GM23338 (cell line): ENCODE results near the gene ABCA7. TPM values are rescaled to one million over a fixed set of nuclear protein-coding genes. Genes with fewer than 3 reads are reported as not detected.

Source experiments
- ATAC-seq: fragments of 200-7000 bp; cut with Tn5 transposase; 3 replicates; pipeline ENCODE4 v1.9.1; 2020
- DNase-seq: peaks from one replicate; pipeline ENCODE4 v3.0.0-alpha.2; 2015; ENCODE audit warnings: low spot score
- H2AFZ ChIP-seq: fragments of 200-600 bp; sonication (generic); 2 replicates; pipeline ENCODE4 v1.8.0; 2016; ENCODE audit warnings: antibody characterized with exemption, mild to moderate bottlenecking, moderate library complexity
- H3F3A ChIP-seq: fragments of 200-600 bp; sonication (generic); replicated peaks from 2 replicates; pipeline ENCODE4 v1.8.0; 2017; ENCODE audit warnings: antibody characterized with exemption, mixed run types, low read depth
- H3K27ac ChIP-seq: fragments of 200-600 bp; sonication (generic); 2 replicates; pipeline ENCODE4 v1.6.1; 2016; ENCODE audit warnings: low read depth
- H3K27me3 ChIP-seq: fragments of 200-600 bp; sonication (generic); 2 replicates; pipeline ENCODE4 v1.8.0; 2016; ENCODE audit warnings: mild to moderate bottlenecking, mixed run types, moderate library complexity; ENCODE audit not compliant: insufficient read depth
- H3K36me3 ChIP-seq: fragments of 200-600 bp; sonication (generic); 2 replicates; pipeline ENCODE4 v1.8.0; 2016; ENCODE audit warnings: mild to moderate bottlenecking; ENCODE audit not compliant: insufficient read depth
- H3K4me1 ChIP-seq: fragments of 200-600 bp; sonication (generic); 2 replicates; pipeline ENCODE4 v1.8.0; 2016; ENCODE audit warnings: mild to moderate bottlenecking, moderate library complexity; ENCODE audit not compliant: insufficient read depth
- H3K4me2 ChIP-seq: fragments of 200-600 bp; sonication (generic); 2 replicates; pipeline ENCODE4 v1.7.1; 2017; ENCODE audit warnings: mixed run types
- H3K4me3 ChIP-seq: fragments of 200-600 bp; sonication (generic); 2 replicates; pipeline ENCODE4 v1.6.1; 2016; ENCODE audit warnings: mixed run types
- H3K79me2 ChIP-seq: fragments of 200-600 bp; sonication (generic); replicated peaks from 2 replicates; pipeline ENCODE4 v1.8.0; 2017; ENCODE audit warnings: mild to moderate bottlenecking; ENCODE audit not compliant: insufficient read depth
- H3K9me2 ChIP-seq: fragments of 200-600 bp; sonication (generic); 2 replicates; pipeline ENCODE4 v1.8.0; 2017; ENCODE audit not compliant: insufficient read depth
- H4K20me1 ChIP-seq: fragments of 200-600 bp; sonication (generic); replicated peaks from 2 replicates; pipeline ENCODE4 v1.8.0; 2017; ENCODE audit warnings: mild to moderate bottlenecking; ENCODE audit not compliant: insufficient read depth
- H3K27ac Mint-ChIP-seq: 2 replicates; pipeline ENCODE4 v1.8.0; 2020; ENCODE audit warnings: inconsistent platforms, mild to moderate bottlenecking, moderate library complexity, mixed read lengths
- H3K27me3 Mint-ChIP-seq: 3 replicates; pipeline ENCODE4 v1.8.0; 2022; ENCODE audit warnings: low read depth, mild to moderate bottlenecking, moderate library complexity, mixed read lengths, inconsistent platforms; ENCODE audit not compliant: insufficient read depth, poor library complexity
- H3K36me3 Mint-ChIP-seq: 3 replicates; pipeline ENCODE4 v1.8.0; 2021; ENCODE audit warnings: low read depth, mild to moderate bottlenecking, inconsistent platforms, moderate library complexity, mixed read lengths
- H3K4me1 Mint-ChIP-seq: 3 replicates; pipeline ENCODE4 v1.8.0; 2020; ENCODE audit warnings: mild to moderate bottlenecking, inconsistent platforms, mixed read lengths
- H3K4me3 Mint-ChIP-seq: 3 replicates; pipeline ENCODE4 v1.8.0; 2021; ENCODE audit warnings: moderate library complexity, mild to moderate bottlenecking, inconsistent platforms, mixed read lengths
- H3K9me3 Mint-ChIP-seq: 3 replicates; pipeline ENCODE4 v1.8.0; 2020; ENCODE audit warnings: moderate library complexity, mild to moderate bottlenecking, inconsistent platforms, mixed read lengths
- CREB1 ChIP-seq: fragments of 250-450 bp; sonication (Bioruptor Pico); IDR thresholded peaks from 2 replicates; pipeline ENCODE4 v1.5.0; 2020; ENCODE audit warnings: low read depth, mild to moderate bottlenecking, moderate library complexity
- EZH2 ChIP-seq: fragments of 200-600 bp; sonication (generic); IDR thresholded peaks from one replicate; pipeline ENCODE4 v1.8.0; 2017; ENCODE audit warnings: antibody characterized with exemption, mild to moderate bottlenecking, low read depth; ENCODE audit not compliant: unreplicated experiment
- EZH2phosphoT487 ChIP-seq: fragments of 200-600 bp; sonication (generic); IDR thresholded peaks from one replicate; pipeline ENCODE4 v1.8.1; 2018; ENCODE audit warnings: antibody characterized with exemption; ENCODE audit not compliant: unreplicated experiment
- JUNB ChIP-seq: IDR thresholded peaks from one replicate; pipeline ENCODE4 v1.6.1; 2016; ENCODE audit warnings: antibody characterized with exemption; ENCODE audit not compliant: unreplicated experiment
- NANOG ChIP-seq: IDR thresholded peaks from 2 replicates; pipeline ENCODE4 v1.6.1; 2016; ENCODE audit warnings: antibody characterized with exemption, borderline replicate concordance
- POLR2AphosphoS5 ChIP-seq: IDR thresholded peaks from 2 replicates; pipeline ENCODE4 v1.6.1; 2016; ENCODE audit warnings: antibody characterized with exemption, low read depth
- STAT1 ChIP-seq: IDR thresholded peaks from one replicate; pipeline ENCODE4 v1.6.1; 2016; ENCODE audit warnings: antibody characterized with exemption; ENCODE audit not compliant: unreplicated experiment
- ZNF114 ChIP-seq: fragments of 250-450 bp; sonication (Bioruptor Pico); IDR thresholded peaks from 2 replicates; pipeline ENCODE4 v1.5.0; 2020; ENCODE audit warnings: mild to moderate bottlenecking, moderate library complexity
- ZNF331 ChIP-seq: fragments of 250-450 bp; sonication (Bioruptor Pico); IDR thresholded peaks from 2 replicates; pipeline ENCODE4 v1.5.0; 2020; ENCODE audit warnings: low read depth, mild to moderate bottlenecking, moderate library complexity
- polyA plus RNA-seq: library from polyadenylated mRNA; unstranded; fragments of >200 nt; fragmentation: Nextera tagmentation; extraction: Ambion mirVana; gene quantifications from 2 replicates; pipeline ENCODE4 v1.2.1, GENCODE V29; 2016
- total RNA-seq: library from RNA; depleted of rRNA; stranded (reverse); fragments of >200 nt; shearing (Covaris generic); gene quantifications from 2 replicates; pipeline ENCODE4 v1.2.3, GENCODE V29; 2014
- TF ChIP-seq, protein P1 (sequence below): IDR thresholded peaks from one replicate; pipeline ENCODE4 v1.6.1; 2018; ENCODE audit warnings: antibody characterized with exemption; ENCODE audit not compliant: unreplicated experiment
- TF ChIP-seq, protein P2 (sequence below), 2 experiments: fragments of 200-600 bp in 1 of 2; sonication (generic) in 1 of 2; conservative IDR thresholded peaks; 2 replicates each; pipeline versions ENCODE4 v1.5.1 to v1.6.1; 2016 to 2017; ENCODE audit warnings: antibody characterized with exemption in 2 of 2, low read depth in 2 of 2, mild to moderate bottlenecking in 2 of 2, moderate library complexity in 1 of 2
- TF ChIP-seq, protein P3 (sequence below): IDR thresholded peaks from 2 replicates; pipeline ENCODE4 v1.6.1; 2016; ENCODE audit warnings: antibody characterized with exemption
- TF ChIP-seq, protein P4 (sequence below): fragments of 250-450 bp; sonication (Bioruptor Pico); IDR thresholded peaks from 2 replicates; pipeline ENCODE4 v1.5.0; 2020; ENCODE audit warnings: mild to moderate bottlenecking, moderate library complexity

Gene ABCA7
- total and polyA plus RNA-seq, 2 experiments from 2014 or later: 22.2 to 27.4 TPM

DNA sequence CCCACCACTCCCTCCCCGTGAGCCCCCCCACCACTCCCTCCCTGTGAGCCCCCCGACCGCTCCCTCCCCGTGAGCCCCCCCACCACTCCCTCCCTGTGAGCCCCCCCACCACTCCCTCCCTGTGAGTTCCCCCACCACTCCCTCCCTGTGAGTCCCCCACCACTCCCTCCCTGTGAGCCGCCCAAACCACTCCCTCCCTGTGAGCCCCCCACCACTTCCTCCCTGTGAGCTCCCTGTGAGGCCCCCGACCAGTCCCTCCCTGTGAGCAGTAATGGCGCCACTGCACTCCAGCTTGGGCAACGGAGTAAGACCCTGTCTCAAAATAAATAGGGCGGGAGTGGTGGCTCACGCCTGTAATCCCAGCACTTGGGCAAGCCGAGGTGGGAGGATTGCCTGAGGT, 9.9 kb downstream of the ABCA7 start:
- no peaks in the 10 kb centered on the region for H3K4me1 ChIP-seq
- H3K4me2 ChIP-seq: no peak overlapping the region
- no peaks in the 10 kb centered on the region for H3K79me2 ChIP-seq
- no peak for ATAC-seq
- peaks cover 8% of the 10 kb centered on the region; the same call in 2 of the 3 replicates for H3K9me3 Mint-ChIP-seq
- no peaks in the 10 kb centered on the region for H3K4me1 Mint-ChIP-seq
- no peaks in the 10 kb centered on the region for H3F3A ChIP-seq
- no peaks in the 10 kb centered on the region for H4K20me1 ChIP-seq
- no peak overlapping the region for H2AFZ ChIP-seq
- no peak overlapping the region for H3K4me3 ChIP-seq
- no peaks in the 10 kb centered on the region for H3K27me3 ChIP-seq
- no peak for DNase-seq
- H3K4me3 Mint-ChIP-seq: no peak overlapping the region
- H3K27me3 Mint-ChIP-seq: peaks cover 21% of the 10 kb centered on the region
- H3K36me3 ChIP-seq: no peaks in the 10 kb centered on the region
- TF ChIP-seq JUNB: no peak
- TF ChIP-seq POLR2AphosphoS5: no peak
- no peak for TF ChIP-seq EZH2phosphoT487
- TF ChIP-seq ZNF331 (CRISPR knock-in tag): no peak
- TF ChIP-seq CREB1 (CRISPR knock-in tag): no peak
- no peak for TF ChIP-seq NANOG
- TF ChIP-seq, protein P1, sequence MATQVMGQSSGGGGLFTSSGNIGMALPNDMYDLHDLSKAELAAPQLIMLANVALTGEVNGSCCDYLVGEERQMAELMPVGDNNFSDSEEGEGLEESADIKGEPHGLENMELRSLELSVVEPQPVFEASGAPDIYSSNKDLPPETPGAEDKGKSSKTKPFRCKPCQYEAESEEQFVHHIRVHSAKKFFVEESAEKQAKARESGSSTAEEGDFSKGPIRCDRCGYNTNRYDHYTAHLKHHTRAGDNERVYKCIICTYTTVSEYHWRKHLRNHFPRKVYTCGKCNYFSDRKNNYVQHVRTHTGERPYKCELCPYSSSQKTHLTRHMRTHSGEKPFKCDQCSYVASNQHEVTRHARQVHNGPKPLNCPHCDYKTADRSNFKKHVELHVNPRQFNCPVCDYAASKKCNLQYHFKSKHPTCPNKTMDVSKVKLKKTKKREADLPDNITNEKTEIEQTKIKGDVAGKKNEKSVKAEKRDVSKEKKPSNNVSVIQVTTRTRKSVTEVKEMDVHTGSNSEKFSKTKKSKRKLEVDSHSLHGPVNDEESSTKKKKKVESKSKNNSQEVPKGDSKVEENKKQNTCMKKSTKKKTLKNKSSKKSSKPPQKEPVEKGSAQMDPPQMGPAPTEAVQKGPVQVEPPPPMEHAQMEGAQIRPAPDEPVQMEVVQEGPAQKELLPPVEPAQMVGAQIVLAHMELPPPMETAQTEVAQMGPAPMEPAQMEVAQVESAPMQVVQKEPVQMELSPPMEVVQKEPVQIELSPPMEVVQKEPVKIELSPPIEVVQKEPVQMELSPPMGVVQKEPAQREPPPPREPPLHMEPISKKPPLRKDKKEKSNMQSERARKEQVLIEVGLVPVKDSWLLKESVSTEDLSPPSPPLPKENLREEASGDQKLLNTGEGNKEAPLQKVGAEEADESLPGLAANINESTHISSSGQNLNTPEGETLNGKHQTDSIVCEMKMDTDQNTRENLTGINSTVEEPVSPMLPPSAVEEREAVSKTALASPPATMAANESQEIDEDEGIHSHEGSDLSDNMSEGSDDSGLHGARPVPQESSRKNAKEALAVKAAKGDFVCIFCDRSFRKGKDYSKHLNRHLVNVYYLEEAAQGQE: no peak
- TF ChIP-seq STAT1: no peak
- no peak for TF ChIP-seq EZH2
- TF ChIP-seq, protein P2, sequence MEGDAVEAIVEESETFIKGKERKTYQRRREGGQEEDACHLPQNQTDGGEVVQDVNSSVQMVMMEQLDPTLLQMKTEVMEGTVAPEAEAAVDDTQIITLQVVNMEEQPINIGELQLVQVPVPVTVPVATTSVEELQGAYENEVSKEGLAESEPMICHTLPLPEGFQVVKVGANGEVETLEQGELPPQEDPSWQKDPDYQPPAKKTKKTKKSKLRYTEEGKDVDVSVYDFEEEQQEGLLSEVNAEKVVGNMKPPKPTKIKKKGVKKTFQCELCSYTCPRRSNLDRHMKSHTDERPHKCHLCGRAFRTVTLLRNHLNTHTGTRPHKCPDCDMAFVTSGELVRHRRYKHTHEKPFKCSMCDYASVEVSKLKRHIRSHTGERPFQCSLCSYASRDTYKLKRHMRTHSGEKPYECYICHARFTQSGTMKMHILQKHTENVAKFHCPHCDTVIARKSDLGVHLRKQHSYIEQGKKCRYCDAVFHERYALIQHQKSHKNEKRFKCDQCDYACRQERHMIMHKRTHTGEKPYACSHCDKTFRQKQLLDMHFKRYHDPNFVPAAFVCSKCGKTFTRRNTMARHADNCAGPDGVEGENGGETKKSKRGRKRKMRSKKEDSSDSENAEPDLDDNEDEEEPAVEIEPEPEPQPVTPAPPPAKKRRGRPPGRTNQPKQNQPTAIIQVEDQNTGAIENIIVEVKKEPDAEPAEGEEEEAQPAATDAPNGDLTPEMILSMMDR (conservative IDR thresholded peaks at IDR 0.05; ENCODE audit: low read depth in 2 of 2): no peak
- TF ChIP-seq ZNF114 (CRISPR knock-in tag): no peak
- TF ChIP-seq, protein P3, sequence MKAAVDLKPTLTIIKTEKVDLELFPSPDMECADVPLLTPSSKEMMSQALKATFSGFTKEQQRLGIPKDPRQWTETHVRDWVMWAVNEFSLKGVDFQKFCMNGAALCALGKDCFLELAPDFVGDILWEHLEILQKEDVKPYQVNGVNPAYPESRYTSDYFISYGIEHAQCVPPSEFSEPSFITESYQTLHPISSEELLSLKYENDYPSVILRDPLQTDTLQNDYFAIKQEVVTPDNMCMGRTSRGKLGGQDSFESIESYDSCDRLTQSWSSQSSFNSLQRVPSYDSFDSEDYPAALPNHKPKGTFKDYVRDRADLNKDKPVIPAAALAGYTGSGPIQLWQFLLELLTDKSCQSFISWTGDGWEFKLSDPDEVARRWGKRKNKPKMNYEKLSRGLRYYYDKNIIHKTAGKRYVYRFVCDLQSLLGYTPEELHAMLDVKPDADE: no peak
- TF ChIP-seq, protein P4, sequence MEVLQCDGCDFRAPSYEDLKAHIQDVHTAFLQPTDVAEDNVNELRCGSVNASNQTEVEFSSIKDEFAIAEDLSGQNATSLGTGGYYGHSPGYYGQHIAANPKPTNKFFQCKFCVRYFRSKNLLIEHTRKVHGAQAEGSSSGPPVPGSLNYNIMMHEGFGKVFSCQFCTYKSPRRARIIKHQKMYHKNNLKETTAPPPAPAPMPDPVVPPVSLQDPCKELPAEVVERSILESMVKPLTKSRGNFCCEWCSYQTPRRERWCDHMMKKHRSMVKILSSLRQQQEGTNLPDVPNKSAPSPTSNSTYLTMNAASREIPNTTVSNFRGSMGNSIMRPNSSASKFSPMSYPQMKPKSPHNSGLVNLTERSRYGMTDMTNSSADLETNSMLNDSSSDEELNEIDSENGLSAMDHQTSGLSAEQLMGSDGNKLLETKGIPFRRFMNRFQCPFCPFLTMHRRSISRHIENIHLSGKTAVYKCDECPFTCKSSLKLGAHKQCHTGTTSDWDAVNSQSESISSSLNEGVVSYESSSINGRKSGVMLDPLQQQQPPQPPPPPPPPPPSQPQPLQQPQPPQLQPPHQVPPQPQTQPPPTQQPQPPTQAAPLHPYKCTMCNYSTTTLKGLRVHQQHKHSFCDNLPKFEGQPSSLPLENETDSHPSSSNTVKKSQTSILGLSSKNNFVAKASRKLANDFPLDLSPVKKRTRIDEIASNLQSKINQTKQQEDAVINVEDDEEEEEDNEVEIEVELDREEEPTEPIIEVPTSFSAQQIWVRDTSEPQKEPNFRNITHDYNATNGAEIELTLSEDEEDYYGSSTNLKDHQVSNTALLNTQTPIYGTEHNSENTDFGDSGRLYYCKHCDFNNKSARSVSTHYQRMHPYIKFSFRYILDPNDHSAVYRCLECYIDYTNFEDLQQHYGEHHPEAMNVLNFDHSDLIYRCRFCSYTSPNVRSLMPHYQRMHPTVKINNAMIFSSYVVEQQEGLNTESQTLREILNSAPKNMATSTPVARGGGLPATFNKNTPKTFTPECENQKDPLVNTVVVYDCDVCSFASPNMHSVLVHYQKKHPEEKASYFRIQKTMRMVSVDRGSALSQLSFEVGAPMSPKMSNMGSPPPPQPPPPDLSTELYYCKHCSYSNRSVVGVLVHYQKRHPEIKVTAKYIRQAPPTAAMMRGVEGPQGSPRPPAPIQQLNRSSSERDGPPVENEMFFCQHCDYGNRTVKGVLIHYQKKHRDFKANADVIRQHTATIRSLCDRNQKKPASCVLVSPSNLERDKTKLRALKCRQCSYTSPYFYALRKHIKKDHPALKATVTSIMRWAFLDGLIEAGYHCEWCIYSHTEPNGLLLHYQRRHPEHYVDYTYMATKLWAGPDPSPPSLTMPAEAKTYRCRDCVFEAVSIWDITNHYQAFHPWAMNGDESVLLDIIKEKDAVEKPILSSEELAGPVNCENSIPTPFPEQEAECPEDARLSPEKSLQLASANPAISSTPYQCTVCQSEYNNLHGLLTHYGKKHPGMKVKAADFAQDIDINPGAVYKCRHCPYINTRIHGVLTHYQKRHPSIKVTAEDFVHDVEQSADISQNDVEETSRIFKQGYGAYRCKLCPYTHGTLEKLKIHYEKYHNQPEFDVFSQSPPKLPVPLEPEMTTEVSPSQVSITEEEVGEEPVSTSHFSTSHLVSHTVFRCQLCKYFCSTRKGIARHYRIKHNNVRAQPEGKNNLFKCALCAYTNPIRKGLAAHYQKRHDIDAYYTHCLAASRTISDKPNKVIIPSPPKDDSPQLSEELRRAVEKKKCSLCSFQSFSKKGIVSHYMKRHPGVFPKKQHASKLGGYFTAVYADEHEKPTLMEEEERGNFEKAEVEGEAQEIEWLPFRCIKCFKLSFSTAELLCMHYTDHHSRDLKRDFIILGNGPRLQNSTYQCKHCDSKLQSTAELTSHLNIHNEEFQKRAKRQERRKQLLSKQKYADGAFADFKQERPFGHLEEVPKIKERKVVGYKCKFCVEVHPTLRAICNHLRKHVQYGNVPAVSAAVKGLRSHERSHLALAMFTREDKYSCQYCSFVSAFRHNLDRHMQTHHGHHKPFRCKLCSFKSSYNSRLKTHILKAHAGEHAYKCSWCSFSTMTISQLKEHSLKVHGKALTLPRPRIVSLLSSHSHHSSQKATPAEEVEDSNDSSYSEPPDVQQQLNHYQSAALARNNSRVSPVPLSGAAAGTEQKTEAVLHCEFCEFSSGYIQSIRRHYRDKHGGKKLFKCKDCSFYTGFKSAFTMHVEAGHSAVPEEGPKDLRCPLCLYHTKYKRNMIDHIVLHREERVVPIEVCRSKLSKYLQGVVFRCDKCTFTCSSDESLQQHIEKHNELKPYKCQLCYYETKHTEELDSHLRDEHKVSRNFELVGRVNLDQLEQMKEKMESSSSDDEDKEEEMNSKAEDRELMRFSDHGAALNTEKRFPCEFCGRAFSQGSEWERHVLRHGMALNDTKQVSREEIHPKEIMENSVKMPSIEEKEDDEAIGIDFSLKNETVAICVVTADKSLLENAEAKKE: no peak
- no peak overlapping the region for H3K27ac Mint-ChIP-seq
- H3K36me3 Mint-ChIP-seq: peaks cover 19% of the 10 kb centered on the region
- H3K9me2 ChIP-seq: no peaks in the 10 kb centered on the region
- no peak overlapping the region for H3K27ac ChIP-seq
